Adrenal gland (tissue), 12 donors: Measurements from ENCODE around the gene BACH2. TPM values are rescaled to one million over a fixed set of nuclear protein-coding genes. Genes with fewer than 3 reads are reported as not detected.

ENCODE experiments used
- DNase-seq, 7 donors: peaks; one replicate each; pipeline ENCODE4 v3.0.0-alpha.2; 2019 to 2020
- H3K27ac ChIP-seq, 5 donors: fragments of 200-600 bp; sonication (generic) in 4 of 5; 1 replicate in 3 of 5; 2 replicates in 2 of 5; pipeline versions ENCODE4 v1.5.1 to v1.8.0; 2016 to 2020; ENCODE audit warnings: mild to moderate bottlenecking in 1 of 5
- H3K27me3 ChIP-seq: fragments of 200-600 bp; 2 replicates; pipeline ENCODE4 v1.8.0; 2021
- H3K36me3 ChIP-seq, 2 donors: fragments of 200-600 bp; replicated peaks in 1 of 2; 1 replicate in 1 of 2; 2 replicates in 1 of 2; pipeline versions ENCODE4 v1.5.1 to v1.8.0; 2018 to 2022
- H3K4me1 ChIP-seq, 2 donors: fragments of 200-600 bp; replicated peaks in 1 of 2; 1 replicate in 1 of 2; 2 replicates in 1 of 2; pipeline versions ENCODE4 v1.5.1 to v1.8.0; 2018 to 2021
- H3K4me3 ChIP-seq, 4 donors: fragments of 200-600 bp; sonication (generic) in 3 of 4; one replicate each; pipeline ENCODE4 v1.5.1; 2016 to 2018
- H3K9me3 ChIP-seq, 3 donors: fragments of 200-600 bp; sonication (generic) in 1 of 3; replicated peaks in 1 of 3; 1 replicate in 2 of 3; 2 replicates in 1 of 3; pipeline versions ENCODE4 v1.5.1 to v1.8.0; 2016 to 2021
- CTCF ChIP-seq, 6 experiments: fragments of 450-650 bp in 4 of 6; fragments of 200-600 bp in 2 of 6; sonication (generic) in 1 of 6; IDR thresholded peaks; 1 replicate in 5 of 6; 2 replicates in 1 of 6; pipeline versions ENCODE4 v1.5.1 to v1.8.0; 2016 to 2021; ENCODE audit warnings: antibody characterized with exemption in 6 of 6, mild to moderate bottlenecking in 2 of 6, moderate library complexity in 1 of 6
- POLR2A ChIP-seq, 2 donors: fragments of 450-650 bp; IDR thresholded peaks; one replicate each; pipeline ENCODE4 v1.6.1; 2017; ENCODE audit warnings: antibody characterized with exemption in 2 of 2, mild to moderate bottlenecking in 2 of 2, moderate library complexity in 1 of 2
- WGBS, 4 donors: extraction: QIAGEN DNeasy Blood & Tissue Kit in 2 of 4; methylation state at CpG; one replicate each; pipeline versions ENCODE4 v1.1.5 to v1.1.7; 2013 to 2017; 5-methylcytosine and 5-hydroxymethylcytosine counted together
- intact Hi-C, 2 donors: fragments of 100-400 bp; cut with DNase I; formaldehyde crosslinking; loops; one replicate each; pipeline versions ENCODE4 v1.14.1 to v1.15.0; 2022 to 2023
- polyA plus RNA-seq, 3 donors: library from polyadenylated mRNA; stranded (reverse); fragments of 200-250 nt in 2 of 3; fragments of 350-450 nt in 1 of 3; fragmentation: Illumina TruSeq in 1 of 3; extraction: RNeasy Lipid Tissue Mini Kit (QIAGEN cat#74804) in 1 of 3; gene quantifications; one replicate each; pipeline ENCODE4 v1.2.3, GENCODE V29; 2013 to 2014
- total RNA-seq, 9 donors: library from RNA; depleted of rRNA in 4 of 9; stranded (reverse); fragments of >200 nt in 4 of 9; fragments of 120-200 nt in 1 of 9; fragmentation: NEBNext Ultra II Directional in 1 of 9; extraction: Animal tissue kit (Norgen Biotek cat#: 25700) in 1 of 9; gene quantifications; one replicate each; pipeline versions ENCODE4 v1.1.0 to v1.2.4, GENCODE V29; 2013 to 2023
- donor health status: healthy with polysubstance abuse.
- donor health status: Bipolar disorder and iron deficiency.
- donor health status: DM: yes; HTN: yes; CAD: no.
- donor health status: DM: no; HTN: no; CAD: no.
- donor health status: DM: no; HTN: no; CAD: no.
- donor health status: DM: yes; HTN: yes; CAD: no.

BACH2 gene
- total and polyA plus RNA-seq, 12 donors = 0.08 to 2.9 (median 0.83) TPM

GRCh38 chr6:90194371-90194841 is 102.2 kb downstream of the BACH2 start:
- H3K36me3 ChIP-seq = no peaks in the 10 kb centered on the region
- no peak overlapping the region for H3K4me3 ChIP-seq
- no peaks in the 10 kb centered on the region for H3K27me3 ChIP-seq
- peak in 5 of 7 donors; percentile 16 to 64 (median 44) for DNase-seq
- intact Hi-C loops = no loop called here
- WGBS, 4 donors = 39 to 48% (median 43%) methylated on average over 4 of the region's 4 CpGs
- H3K27ac ChIP-seq = peak overlapping the region in 1 of 5 donors; percentile 38
- no peaks in the 10 kb centered on the region for H3K9me3 ChIP-seq
- no peak for TF ChIP-seq CTCF (IDR thresholded peaks at IDR 0.05)
- TF ChIP-seq POLR2A (IDR thresholded peaks at IDR 0.05) = no peak
- peaks cover 0 to 7% of the 10 kb centered on the region in 2 donors for H3K4me1 ChIP-seq

- Histone ChIP-seq H3K27ac (no peak overlapping the region), H3K36me3 (no peaks in the 10 kb centered on the region), H3K27me3 (no peaks in the 10 kb centered on the region), H3K9me3 (no peaks in the 10 kb centered on the region), H3K4me3 (no peak overlapping the region), H3K4me1 (peaks cover 0 to 7% of the 10 kb centered on the region in 2 donors)
- intact Hi-C loops = no loop called here
- no peak for TF ChIP-seq CTCF (IDR thresholded peaks at IDR 0.05)
- TF ChIP-seq POLR2A (IDR thresholded peaks at IDR 0.05) = no peak
- WGBS, 4 donors = 93 to 100% (median 96%) methylated on average over 4 of the region's 4 CpGs
- DNase-seq = no peak
These were observed 103.3 kb downstream of the BACH2 start for GRCh38 chr6:90193359-90193758.

- no peak for TF ChIP-seq POLR2A (IDR thresholded peaks at IDR 0.05)
- no peak for TF ChIP-seq CTCF (IDR thresholded peaks at IDR 0.05)
- WGBS, 4 donors = 92 to 97% (median 96%) methylated on average over 3 of the region's 3 CpGs
- no peak overlapping the region for H3K27ac ChIP-seq
- no peaks in the 10 kb centered on the region for H3K9me3 ChIP-seq
- intact Hi-C loops = no loop called here
- H3K27me3 ChIP-seq = no peaks in the 10 kb centered on the region
- peaks cover 0 to 7% of the 10 kb centered on the region in 2 donors for H3K4me1 ChIP-seq
- H3K4me3 ChIP-seq = no peak overlapping the region
- DNase-seq = no peak
- no peaks in the 10 kb centered on the region for H3K36me3 ChIP-seq
These were observed 103.8 kb downstream of the BACH2 start for GRCh38 chr6:90192857-90193256.

- no peak for DNase-seq
- Histone ChIP-seq H3K9me3 (no peaks in the 10 kb centered on the region), H3K4me3 (no peak overlapping the region), H3K27me3 (no peaks in the 10 kb centered on the region), H3K27ac (no peak overlapping the region), H3K4me1 (peaks cover 0 to 7% of the 10 kb centered on the region in 2 donors), H3K36me3 (no peaks in the 10 kb centered on the region)
- no peak for TF ChIP-seq POLR2A (IDR thresholded peaks at IDR 0.05)
- TF ChIP-seq CTCF (IDR thresholded peaks at IDR 0.05) = no peak
- intact Hi-C loops = no loop called here
- 76 to 81% (median 79%) methylated on average over 5 of the region's 5 CpGs for WGBS, 4 donors
These were observed 105.8 kb downstream of the BACH2 start for GRCh38 chr6:90190752-90191395.
